A549 (cell line): ENCODE data around the gene AGBL4. TPM values are rescaled to one million over a fixed set of nuclear protein-coding genes. Genes with fewer than 3 reads are reported as not detected.

ENCODE experiments used
- ATAC-seq, 2 experiments: fragments of 200-7000 bp in 1 of 2; fragments of >200 bp in 1 of 2; cut with Nextera tagmentation in 1 of 2; cut with Tn5 transposase in 1 of 2; 3 replicates each; pipeline versions ENCODE4 v1.8.0 to v1.9.1; 2018 to 2020; ENCODE audit warnings: mild to moderate bottlenecking in 1 of 2, moderate library complexity in 1 of 2
- CTCF ChIA-PET: fragments of 300-600 bp; sonication (Branson Sonifier 250); formaldehyde crosslinking; extraction: SDS; loops from one replicate; lab custom pipeline; 2021; ENCODE audit warnings: antibody characterized with exemption, inconsistent platforms; lab: Yijun Ruan, JAX
- POLR2A ChIA-PET: fragments of 350-600 bp; formaldehyde crosslinking; extraction: SDS; loops from one replicate; lab custom pipeline; 2021; ENCODE audit warnings: antibody characterized with exemption, inconsistent platforms; lab: Yijun Ruan, JAX
- DNase-seq, 2 experiments: peaks; one replicate each; pipeline versions ENCODE4 v3.0.0 to v3.0.0-alpha.2; 2011 to 2016; ENCODE audit warnings: low read depth in 1 of 2, low spot score in 1 of 2
- FAIRE-seq: peaks from 2 replicates; lab custom pipeline; 2011; peaks lifted over from hg19 to GRCh38; lab: Jason Lieb, UNC
- H3K27ac ChIP-seq, 2 experiments: fragments of >200 bp; sonication (Bioruptor Twin); formaldehyde crosslinking; 3 replicates each; pipeline ENCODE4 v1.5.1; 2016 to 2017
- H3K4me1 ChIP-seq: fragments of >200 bp; sonication (Bioruptor Twin); formaldehyde crosslinking; 3 replicates; pipeline ENCODE4 v1.6.1; 2016
- H3K4me2 ChIP-seq: fragments of >200 bp; sonication (Bioruptor Twin); formaldehyde crosslinking; 3 replicates; pipeline ENCODE4 v1.6.1; 2016
- H3K4me3 ChIP-seq: fragments of >200 bp; sonication (Bioruptor Twin); formaldehyde crosslinking; 3 replicates; pipeline ENCODE4 v1.5.1; 2016
- H3K9me3 ChIP-seq: fragments of >200 bp; sonication (Bioruptor Twin); formaldehyde crosslinking; 3 replicates; pipeline ENCODE4 v1.6.1; 2016
- BCL3 ChIP-seq: fragments of >200 bp; sonication (Bioruptor Twin); formaldehyde crosslinking; IDR thresholded peaks from 3 replicates; pipeline ENCODE4 v1.6.1; 2016
- CTCF ChIP-seq: fragments of >200 bp; sonication (Bioruptor Twin); formaldehyde crosslinking; IDR thresholded peaks from 3 replicates; pipeline ENCODE4 v1.5.1; 2016
- EHF ChIP-seq: fragments of 250-450 bp; sonication (Bioruptor Pico); IDR thresholded peaks from 2 replicates; pipeline ENCODE4 v1.5.0; 2020; ENCODE audit warnings: mild to moderate bottlenecking
- EP300 ChIP-seq, 2 experiments: fragments of >200 bp; sonication (Bioruptor Twin); formaldehyde crosslinking; IDR thresholded peaks; 2 replicates in 1 of 2; 3 replicates in 1 of 2; pipeline ENCODE4 v1.6.1; 2016 to 2017
- GATA3 ChIP-seq: IDR thresholded peaks from 2 replicates; pipeline ENCODE4 v1.6.1; 2012; ENCODE audit warnings: borderline replicate concordance
- HES2 ChIP-seq: fragments of >200 bp; sonication (Bioruptor Twin); formaldehyde crosslinking; IDR thresholded peaks from 2 replicates; pipeline ENCODE4 v1.6.1; 2016
- HEYL ChIP-seq: fragments of 250-450 bp; sonication (Bioruptor Pico); IDR thresholded peaks from 2 replicates; pipeline ENCODE4 v1.8.0; 2021; ENCODE audit warnings: mild to moderate bottlenecking, moderate library complexity
- HOXA7 ChIP-seq: fragments of 250-450 bp; sonication (Bioruptor Pico); IDR thresholded peaks from 2 replicates; pipeline ENCODE4 v1.5.0; 2020; ENCODE audit warnings: mild to moderate bottlenecking, moderate library complexity
- KDM1A ChIP-seq: fragments of 200-600 bp; sonication (generic); IDR thresholded peaks from 2 replicates; pipeline ENCODE4 v1.6.1; 2016; ENCODE audit warnings: low read depth, mild to moderate bottlenecking
- NR3C1 ChIP-seq: fragments of >200 bp; sonication (Bioruptor Twin); formaldehyde crosslinking; IDR thresholded peaks from 3 replicates; pipeline ENCODE4 v1.6.1; 2017
- PHF8 ChIP-seq: fragments of 200-600 bp; sonication (generic); IDR thresholded peaks from 2 replicates; pipeline ENCODE4 v1.6.1; 2016; ENCODE audit warnings: low read depth, mild to moderate bottlenecking, antibody characterized with exemption, moderate library complexity, borderline replicate concordance
- POLR2AphosphoS2 ChIP-seq: conservative IDR thresholded peaks from 2 replicates; pipeline ENCODE4 v1.6.1; 2012; ENCODE audit warnings: low read length, improper control_type of control experiment, inconsistent platforms
- RARB ChIP-seq: fragments of 250-450 bp; sonication (Bioruptor Pico); IDR thresholded peaks from 2 replicates; pipeline ENCODE4 v1.8.0; 2021; ENCODE audit warnings: mild to moderate bottlenecking, moderate library complexity
- REST ChIP-seq: fragments of 200-600 bp; sonication (generic); IDR thresholded peaks from 2 replicates; pipeline ENCODE4 v1.6.1; 2016; ENCODE audit warnings: antibody characterized with exemption, mild to moderate bottlenecking, moderate library complexity
- RFX5 ChIP-seq: fragments of 450-650 bp; IDR thresholded peaks from 2 replicates; pipeline ENCODE4 v1.7.1; 2014; ENCODE audit warnings: antibody characterized with exemption, mild to moderate bottlenecking, moderate library complexity
- SREBF2 ChIP-seq: fragments of 450-650 bp; IDR thresholded peaks from 2 replicates; pipeline ENCODE4 v1.6.1; 2014; ENCODE audit warnings: mild to moderate bottlenecking, moderate library complexity
- TFCP2L1 ChIP-seq: fragments of 250-450 bp; sonication (Bioruptor Pico); IDR thresholded peaks from 2 replicates; pipeline ENCODE4 v1.5.0; 2021; ENCODE audit warnings: mild to moderate bottlenecking
- ZFP36 ChIP-seq: fragments of 450-650 bp; IDR thresholded peaks from 2 replicates; pipeline ENCODE4 v1.6.1; 2014; ENCODE audit warnings: borderline replicate concordance; ENCODE audit not compliant: partially characterized antibody
- ZNF302 ChIP-seq: fragments of 250-450 bp; sonication (Bioruptor Pico); IDR thresholded peaks from 2 replicates; pipeline ENCODE4 v1.9.0; 2021; ENCODE audit warnings: inconsistent platforms, mild to moderate bottlenecking, moderate library complexity
- ZSCAN20 ChIP-seq: fragments of 250-450 bp; sonication (Bioruptor Pico); IDR thresholded peaks from 2 replicates; pipeline ENCODE4 v1.8.0; 2022; ENCODE audit warnings: mild to moderate bottlenecking, moderate library complexity
- WGBS: methylation state at CpG from one replicate; pipeline ENCODE4 v1.1.6; 2017; ENCODE audit errors: missing lambda C conversion rate; 5-methylcytosine and 5-hydroxymethylcytosine counted together
- polyA minus RNA-seq: library from RNA; depleted of rRNA, polyadenylated mRNA; stranded (reverse); fragments of >200 nt; gene quantifications from 2 replicates; pipeline ENCODE4 v1.2.3, GENCODE V29; 2011; rRNA and poly(A)+ RNA removed
- polyA plus RNA-seq, 4 experiments: library from polyadenylated mRNA; depleted of rRNA in 3 of 4; stranded (reverse); fragments of >200 nt; fragmentation: RNase III in 1 of 4; extraction: RNeasy Plus Mini Kit Qiagen cat#74134 plus additional on column Dnase treatment in 1 of 4; gene quantifications; 2 replicates in 3 of 4; 3 replicates in 1 of 4; pipeline ENCODE4 v1.2.3, GENCODE V29; 2011 to 2017
- TF ChIP-seq, protein P1 (sequence below): IDR thresholded peaks from 2 replicates; pipeline ENCODE4 v1.6.1; 2012; ENCODE audit warnings: low read depth, borderline replicate concordance
- TF ChIP-seq, protein P2 (sequence below): fragments of 250-450 bp; sonication (Bioruptor Pico); IDR thresholded peaks from 2 replicates; pipeline ENCODE4 v1.5.0; 2020; ENCODE audit warnings: low read depth, mild to moderate bottlenecking, moderate library complexity
- TF ChIP-seq, protein P3 (sequence below): fragments of 450-650 bp; IDR thresholded peaks from 2 replicates; pipeline ENCODE4 v1.6.1; 2014; ENCODE audit warnings: antibody characterized with exemption

The AGBL4 gene
- not detected in 2 replicates for polyA plus RNA-seq (2011; rRNA removed)
- polyA plus RNA-seq (2012; cell fraction: cytosol; rRNA removed), result not detected in 2 replicates
- not detected in 2 replicates for polyA plus RNA-seq (2012; cell fraction: nucleus; rRNA removed)
- not detected in 3 replicates for polyA plus RNA-seq (2017; fragmentation: RNase III; extraction: RNeasy Plus Mini Kit Qiagen cat#74134 plus additional on column Dnase treatment)
- polyA minus RNA-seq, result 0.17 and 0.54 TPM in 2 replicates

DNA sequence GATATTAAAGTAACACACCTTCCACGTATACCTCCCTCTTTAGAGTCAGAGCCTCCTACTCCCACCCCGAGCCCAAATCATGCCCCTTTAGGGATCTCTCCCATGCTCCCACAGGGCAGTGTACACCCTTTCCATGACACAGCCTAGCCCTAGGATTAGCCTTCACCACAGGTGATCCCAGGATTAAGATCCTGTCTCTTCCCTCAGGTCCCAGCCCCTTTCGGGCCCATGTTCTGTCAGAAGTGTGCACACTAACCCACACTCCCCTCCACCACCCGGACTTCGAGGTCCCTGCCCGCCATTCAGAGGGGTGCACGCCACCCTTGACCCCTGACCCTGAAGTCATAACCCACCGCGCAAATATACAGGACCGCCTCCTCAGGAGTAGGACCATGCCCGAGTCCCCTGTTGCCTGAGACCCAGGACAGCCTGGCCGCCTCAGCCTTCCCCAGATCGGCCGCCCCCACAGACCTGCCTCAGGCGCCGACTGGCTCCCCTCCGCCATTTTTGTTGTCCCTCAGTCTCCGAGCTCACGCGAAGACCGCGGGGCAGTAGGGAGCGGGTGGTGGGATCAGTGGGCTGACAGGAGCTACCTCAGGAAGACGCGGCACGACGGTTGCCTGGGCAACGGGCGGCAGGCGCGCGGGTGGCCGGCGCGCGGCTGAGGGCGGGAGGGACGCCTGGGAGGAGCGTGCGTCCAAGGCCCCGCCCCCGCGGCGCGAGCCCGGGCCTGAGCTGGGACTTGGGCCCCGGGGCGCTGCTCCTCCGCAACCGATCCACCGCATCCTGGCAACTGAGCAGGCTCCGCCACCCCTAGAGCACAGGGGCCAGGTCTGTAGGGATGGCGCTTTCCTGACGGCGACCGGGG, at the start of gene AGBL4:
TSS of gene AGBL4 (minus strand) at position 663 of the 868 bp plus-strand sequence.
- Histone ChIP-seq H3K27ac (peak within 1 kb of the TSS in 1 of 2 experiments; percentile 74; a peak in 3 of 6 replicates), H3K9me3 (no peaks in the 10 kb centered on the region), H3K4me2 (peak within 1 kb of the TSS; percentile 75), H3K4me3 (peak within 1 kb of the TSS; percentile 53), H3K4me1 (no peaks in the 10 kb centered on the region)
- ATAC-seq, result peak; percentile 90 to 97
- TF ChIP-seq, protein P1, sequence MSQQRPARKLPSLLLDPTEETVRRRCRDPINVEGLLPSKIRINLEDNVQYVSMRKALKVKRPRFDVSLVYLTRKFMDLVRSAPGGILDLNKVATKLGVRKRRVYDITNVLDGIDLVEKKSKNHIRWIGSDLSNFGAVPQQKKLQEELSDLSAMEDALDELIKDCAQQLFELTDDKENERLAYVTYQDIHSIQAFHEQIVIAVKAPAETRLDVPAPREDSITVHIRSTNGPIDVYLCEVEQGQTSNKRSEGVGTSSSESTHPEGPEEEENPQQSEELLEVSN, result peak; percentile 47; the same call in 1 of the 2 replicates
- TF ChIP-seq KDM1A (no peak), CTCF (no peak)
- FAIRE-seq, result no peak
- ChIA-PET POLR2A (no interaction called here), CTCF (no interaction called here)
- WGBS, result 16% methylated on average over 13 of the region's 56 CpGs
- DNase-seq, result peak; percentile 12 to 16

GRCh38 chr1:50066806-50067205, 43.1 kb upstream of the AGBL4 start:
- TF ChIP-seq, protein P2, sequence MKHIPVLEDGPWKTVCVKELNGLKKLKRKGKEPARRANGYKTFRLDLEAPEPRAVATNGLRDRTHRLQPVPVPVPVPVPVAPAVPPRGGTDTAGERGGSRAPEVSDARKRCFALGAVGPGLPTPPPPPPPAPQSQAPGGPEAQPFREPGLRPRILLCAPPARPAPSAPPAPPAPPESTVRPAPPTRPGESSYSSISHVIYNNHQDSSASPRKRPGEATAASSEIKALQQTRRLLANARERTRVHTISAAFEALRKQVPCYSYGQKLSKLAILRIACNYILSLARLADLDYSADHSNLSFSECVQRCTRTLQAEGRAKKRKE, result no peak
- TF ChIP-seq REST (no peak), PHF8 (no peak), BCL3 (no peak), GATA3 (no peak), RFX5 (no peak), HEYL (no peak), ZSCAN20 (CRISPR knock-in tag) (no peak), SREBF2 (no peak), HES2 (no peak), HOXA7 (CRISPR knock-in tag) (no peak), RARB (CRISPR knock-in tag) (no peak), EHF (CRISPR knock-in tag) (no peak), TFCP2L1 (CRISPR knock-in tag) (no peak), ZFP36 (no peak), POLR2AphosphoS2 (no peak), ZNF302 (CRISPR knock-in tag) (no peak), NR3C1 (no peak), EP300 (IDR thresholded peaks at IDR 0.05) (no peak)
- TF ChIP-seq, protein P3, sequence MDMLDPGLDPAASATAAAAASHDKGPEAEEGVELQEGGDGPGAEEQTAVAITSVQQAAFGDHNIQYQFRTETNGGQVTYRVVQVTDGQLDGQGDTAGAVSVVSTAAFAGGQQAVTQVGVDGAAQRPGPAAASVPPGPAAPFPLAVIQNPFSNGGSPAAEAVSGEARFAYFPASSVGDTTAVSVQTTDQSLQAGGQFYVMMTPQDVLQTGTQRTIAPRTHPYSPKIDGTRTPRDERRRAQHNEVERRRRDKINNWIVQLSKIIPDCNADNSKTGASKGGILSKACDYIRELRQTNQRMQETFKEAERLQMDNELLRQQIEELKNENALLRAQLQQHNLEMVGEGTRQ, result no peak
- FAIRE-seq, result no peak
- WGBS, result 0% methylated on average over 1 of the region's 1 CpG
- no peak for DNase-seq
- Histone ChIP-seq H3K4me2 (no peak overlapping the region), H3K4me3 (no peak overlapping the region), H3K4me1 (no peaks in the 10 kb centered on the region), H3K9me3 (no peaks in the 10 kb centered on the region), H3K27ac (no peak overlapping the region)
- ATAC-seq, result no peak
- ChIA-PET POLR2A (no interaction called here), CTCF (no interaction called here)
